Fibroblast of lung (primary cell): ENCODE data around the gene GAK. TPM values are rescaled to one million over a fixed set of nuclear protein-coding genes. Genes with fewer than 3 reads are reported as not detected.

Experiments
- DNase-seq, 2 donors: peaks; one replicate each; pipeline versions ENCODE4 v3.0.0 to v3.0.0-alpha.2; 2010; ENCODE audit warnings: low read depth in 2 of 2
- H2AFZ ChIP-seq: 2 replicates; pipeline ENCODE4 v1.5.1; 2012; ENCODE audit warnings: low read length, control low read depth, inconsistent platforms
- H3K27ac ChIP-seq: 2 replicates; pipeline ENCODE4 v1.5.1; 2011; ENCODE audit warnings: low read length, control low read depth; ENCODE audit not compliant: insufficient read depth
- H3K27me3 ChIP-seq: 2 replicates; pipeline ENCODE4 v1.5.1; 2011; ENCODE audit warnings: mild to moderate bottlenecking, low read length; ENCODE audit not compliant: control insufficient read depth, insufficient read depth
- H3K36me3 ChIP-seq: 2 replicates; pipeline ENCODE4 v1.5.1; 2011; ENCODE audit warnings: low read length; ENCODE audit not compliant: control insufficient read depth, insufficient read depth
- H3K4me1 ChIP-seq: 2 replicates; pipeline ENCODE4 v1.5.1; 2011; ENCODE audit warnings: low read length; ENCODE audit not compliant: control insufficient read depth, insufficient read depth; ENCODE audit errors: extremely low read depth
- H3K4me2 ChIP-seq: 2 replicates; pipeline ENCODE4 v1.5.1; 2011; ENCODE audit warnings: low read length, control low read depth; ENCODE audit not compliant: insufficient read depth; ENCODE audit errors: extremely low read depth
- H3K4me3 ChIP-seq, 4 experiments: fragments of 200-600 bp in 1 of 4; sonication (generic) in 1 of 4; replicated peaks in 1 of 4; 2 replicates each; pipeline ENCODE4 v1.5.1; 2011 to 2016; ENCODE audit warnings: low read length in 4 of 4, low read depth in 3 of 4, mild to moderate bottlenecking in 3 of 4, control low read depth in 2 of 4, inconsistent platforms in 1 of 4, mixed read lengths in 1 of 4; ENCODE audit not compliant: insufficient read depth in 1 of 4; ENCODE audit errors: control extremely low read depth in 1 of 4
- H3K79me2 ChIP-seq: 2 replicates; pipeline ENCODE4 v1.5.1; 2012; ENCODE audit warnings: mild to moderate bottlenecking, low read length, inconsistent platforms; ENCODE audit not compliant: control insufficient read depth, insufficient read depth
- H3K9ac ChIP-seq: 2 replicates; pipeline ENCODE4 v1.5.1; 2011; ENCODE audit warnings: mild to moderate bottlenecking, low read length, control low read depth; ENCODE audit not compliant: insufficient read depth
- H3K9me3 ChIP-seq: 2 replicates; pipeline ENCODE4 v1.5.1; 2012; ENCODE audit warnings: low read depth, low read length; ENCODE audit not compliant: control insufficient read depth, insufficient read depth
- H4K20me1 ChIP-seq: 2 replicates; pipeline ENCODE4 v1.5.1; 2011; ENCODE audit warnings: low read length; ENCODE audit not compliant: control insufficient read depth, insufficient read depth; ENCODE audit errors: extremely low read depth
- EZH2 ChIP-seq: IDR thresholded peaks from 2 replicates; pipeline ENCODE4 v1.5.1; 2012; ENCODE audit warnings: low read length, control low read depth, mild to moderate bottlenecking; ENCODE audit errors: missing control alignments
- polyA plus RNA-seq, 2 donors: library from polyadenylated mRNA; depleted of rRNA in 1 of 2; stranded (reverse) in 1 of 2; unstranded in 1 of 2; fragments of >200 nt; gene quantifications; 2 replicates each; pipeline ENCODE4 v1.2.1, GENCODE V29; 2011 to 2012; ENCODE audit warnings: missing spikeins in 1 of 2
- total RNA-seq: library from RNA; depleted of rRNA; stranded (reverse); fragments of >200 nt; gene quantifications from 2 replicates; pipeline ENCODE4 v1.2.1, GENCODE V29; 2014
- TF ChIP-seq, protein P1 (sequence below), 2 donors: IDR thresholded peaks in 1 of 2; conservative IDR thresholded peaks in 1 of 2; 1 replicate in 1 of 2; 2 replicates in 1 of 2; pipeline ENCODE4 v1.5.1; 2011 to 2012; ENCODE audit warnings: low read length in 2 of 2, control low read depth in 1 of 2, inconsistent platforms in 1 of 2, low read depth in 1 of 2, mild to moderate bottlenecking in 1 of 2

The GAK gene
- total and polyA plus RNA-seq, 2 donors (not counting 1 experiment from before 2014, with no cell fraction given), result 10.1 to 48.2 TPM

DNA sequence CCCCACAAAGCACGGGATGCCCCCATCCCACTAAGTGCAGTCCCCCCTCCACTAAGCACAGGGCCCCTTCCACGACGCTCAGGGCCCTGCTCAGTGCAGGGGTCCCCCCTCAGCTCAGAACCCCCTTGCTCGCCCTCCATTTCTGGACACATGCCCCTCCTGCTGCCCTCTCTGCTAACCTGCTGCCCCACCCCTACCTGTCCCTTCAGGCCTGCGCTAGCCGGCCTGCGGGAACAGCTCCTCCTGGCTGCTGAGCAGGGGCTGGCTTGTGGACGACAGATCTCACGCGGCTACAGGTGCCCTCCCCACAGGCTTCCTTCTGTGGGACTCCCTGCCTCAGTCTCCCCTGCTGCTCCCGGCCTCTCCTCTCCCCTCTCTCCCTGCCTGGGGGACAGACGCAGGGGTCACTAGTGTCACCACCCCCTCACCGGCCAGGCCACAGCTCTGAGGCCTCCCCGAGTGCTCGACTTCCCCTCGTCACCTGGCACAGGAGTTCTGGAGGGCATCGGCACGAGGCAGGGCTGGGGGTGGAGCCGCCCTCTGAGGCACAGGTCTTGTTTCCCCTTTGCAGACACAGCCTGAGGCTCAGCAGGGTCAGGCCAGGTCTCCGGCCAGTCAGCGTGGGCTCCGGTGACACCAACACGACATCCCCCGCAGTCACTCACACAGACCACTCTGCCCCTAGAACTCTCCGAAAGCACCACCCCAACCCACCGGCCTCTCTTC lies 21.6 kb downstream of the GAK start:
- H4K20me1 ChIP-seq, result no peaks in the 10 kb centered on the region
- H3K79me2 ChIP-seq, result peaks cover 26% of the 10 kb centered on the region

DNA sequence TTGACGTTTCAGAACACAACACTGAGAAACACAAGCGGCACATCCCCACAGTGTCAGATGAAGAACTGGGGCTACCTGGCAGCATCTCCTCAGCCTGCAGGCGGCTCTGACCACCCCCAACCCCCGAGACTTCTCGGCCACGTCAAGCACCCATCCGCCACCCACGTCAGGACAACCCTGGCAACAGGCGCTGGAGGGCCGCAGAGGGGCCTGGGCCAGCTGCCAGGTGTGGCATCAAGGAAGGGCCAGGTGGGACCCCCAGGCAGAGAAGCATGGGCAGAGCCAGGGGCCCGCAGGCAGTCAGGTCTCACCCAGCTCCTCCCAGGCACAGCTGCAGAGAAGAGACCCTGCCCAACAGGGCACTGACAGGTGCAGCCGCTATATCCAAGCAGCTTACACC lies 22.3 kb downstream of the GAK start:
- Histone ChIP-seq H3K4me1 (no peaks in the 10 kb centered on the region), H3K27ac (no peak overlapping the region), H3K4me3 (no peak overlapping the region), H3K4me2 (no peak overlapping the region), H2AFZ (no peak overlapping the region), H3K36me3 (peaks cover 4% of the 10 kb centered on the region), H3K9ac (no peak overlapping the region), H3K27me3 (no peaks in the 10 kb centered on the region), H3K79me2 (peaks cover 20% of the 10 kb centered on the region), H4K20me1 (no peaks in the 10 kb centered on the region), H3K9me3 (no peaks in the 10 kb centered on the region)
- no peak for DNase-seq
- TF ChIP-seq EZH2, result no peak
- TF ChIP-seq, protein P1, sequence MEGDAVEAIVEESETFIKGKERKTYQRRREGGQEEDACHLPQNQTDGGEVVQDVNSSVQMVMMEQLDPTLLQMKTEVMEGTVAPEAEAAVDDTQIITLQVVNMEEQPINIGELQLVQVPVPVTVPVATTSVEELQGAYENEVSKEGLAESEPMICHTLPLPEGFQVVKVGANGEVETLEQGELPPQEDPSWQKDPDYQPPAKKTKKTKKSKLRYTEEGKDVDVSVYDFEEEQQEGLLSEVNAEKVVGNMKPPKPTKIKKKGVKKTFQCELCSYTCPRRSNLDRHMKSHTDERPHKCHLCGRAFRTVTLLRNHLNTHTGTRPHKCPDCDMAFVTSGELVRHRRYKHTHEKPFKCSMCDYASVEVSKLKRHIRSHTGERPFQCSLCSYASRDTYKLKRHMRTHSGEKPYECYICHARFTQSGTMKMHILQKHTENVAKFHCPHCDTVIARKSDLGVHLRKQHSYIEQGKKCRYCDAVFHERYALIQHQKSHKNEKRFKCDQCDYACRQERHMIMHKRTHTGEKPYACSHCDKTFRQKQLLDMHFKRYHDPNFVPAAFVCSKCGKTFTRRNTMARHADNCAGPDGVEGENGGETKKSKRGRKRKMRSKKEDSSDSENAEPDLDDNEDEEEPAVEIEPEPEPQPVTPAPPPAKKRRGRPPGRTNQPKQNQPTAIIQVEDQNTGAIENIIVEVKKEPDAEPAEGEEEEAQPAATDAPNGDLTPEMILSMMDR (conservative IDR thresholded peaks at IDR 0.05 in 1 of 2, IDR thresholded peaks at IDR 0.05 in 1 of 2; ENCODE audit: low read depth in 1 of 2, low read length in 2 of 2), result no peak

More for the DNA sequence above, 21.6 kb downstream of the GAK start:
- Histone ChIP-seq H3K27me3 (no peaks in the 10 kb centered on the region), H3K27ac (no peak overlapping the region), H3K9me3 (no peaks in the 10 kb centered on the region), H2AFZ (no peak overlapping the region), H3K36me3 (peaks cover 4% of the 10 kb centered on the region), H3K9ac (no peak overlapping the region), H3K4me3 (no peak overlapping the region), H3K4me1 (no peaks in the 10 kb centered on the region), H3K4me2 (no peak overlapping the region)
- no peak for DNase-seq
- TF ChIP-seq, protein P1 (conservative IDR thresholded peaks at IDR 0.05 in 1 of 2, IDR thresholded peaks at IDR 0.05 in 1 of 2; ENCODE audit: low read depth in 1 of 2, low read length in 2 of 2), result no peak
- no peak for TF ChIP-seq EZH2

DNA sequence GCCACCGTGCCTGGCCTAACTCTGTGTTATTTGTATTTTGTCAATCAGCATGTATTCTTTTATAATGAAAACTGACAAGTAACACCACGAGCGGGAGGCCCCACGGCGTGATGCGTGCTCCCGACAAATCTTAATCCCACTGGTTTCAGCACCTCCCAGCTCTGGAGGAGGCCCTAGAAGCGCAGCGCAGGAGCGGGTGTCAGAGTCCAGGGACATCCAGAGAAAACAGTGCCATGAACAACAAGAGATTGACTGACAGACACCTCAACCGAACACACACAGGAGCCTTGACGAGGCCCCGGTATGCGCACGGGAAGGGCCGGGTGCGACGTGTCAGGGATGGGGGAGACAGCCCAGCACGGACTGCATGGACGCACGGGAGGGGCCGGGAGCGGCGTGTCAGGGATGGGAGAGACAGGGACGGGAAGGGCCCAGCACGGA lies 23.0 kb downstream of the GAK start:
- Histone ChIP-seq H3K4me3 (no peak overlapping the region), H3K4me1 (no peaks in the 10 kb centered on the region), H3K79me2 (peaks cover 13% of the 10 kb centered on the region), H3K27me3 (no peaks in the 10 kb centered on the region), H3K36me3 (peaks cover 4% of the 10 kb centered on the region), H3K9me3 (no peaks in the 10 kb centered on the region), H3K9ac (no peak overlapping the region), H3K27ac (no peak overlapping the region), H4K20me1 (no peaks in the 10 kb centered on the region), H3K4me2 (no peak overlapping the region), H2AFZ (no peak overlapping the region)
- DNase-seq, result no peak
- TF ChIP-seq EZH2, result no peak
- TF ChIP-seq, protein P1 (conservative IDR thresholded peaks at IDR 0.05 in 1 of 2, IDR thresholded peaks at IDR 0.05 in 1 of 2; ENCODE audit: low read depth in 1 of 2, low read length in 2 of 2), result no peak
